ENCODE measurements around the gene TRIP12. TPM values are rescaled to one million over a fixed set of nuclear protein-coding genes. Genes with fewer than 3 reads are reported as not detected.

Gene TRIP12
- total and polyA plus RNA-seq, 2 donors (not counting 3 experiments of a cell fraction or from before 2014, with no cell fraction given), result 53.8 to 278 TPM

DNA sequence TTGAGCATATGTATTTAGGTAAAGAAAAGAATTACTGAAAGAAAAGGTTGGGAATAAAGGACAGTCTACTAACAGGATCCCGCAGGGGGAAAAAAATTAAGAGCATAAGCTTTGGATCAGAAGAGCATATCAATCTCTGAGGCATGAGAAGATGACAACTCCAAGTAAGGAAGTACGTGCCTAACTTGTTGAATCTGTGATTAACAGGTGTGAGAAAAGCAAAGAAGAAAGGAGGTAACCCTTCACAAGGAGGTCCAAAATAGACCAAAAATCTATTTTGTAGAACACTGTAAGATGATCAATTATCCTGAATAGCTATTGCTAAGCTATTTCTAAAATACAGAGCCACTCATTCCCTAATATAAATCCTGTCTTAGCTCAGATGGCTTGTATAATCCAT, 32.8 kb downstream of the TRIP12 start:
- intact Hi-C loops (cut with micrococcal nuclease) (no loop called here), dilution Hi-C loops (cut with MboI; ENCODE audit: extremely low pct_ligation_motif_present, low sequenced_read_pairs) (no loop called here)
- BruUV-seq (replicated peaks), result no TSS peak
- no peak overlapping the region for H3K9ac ChIP-seq (replicated peaks; ENCODE audit: extremely low read depth, insufficient read depth, low read length)
- no peak overlapping the region for H3K27ac ChIP-seq (ENCODE audit: insufficient read depth, low read depth, low read length)
- ChIA-PET POLR2A (no interaction called here), CTCF (no interaction called here)
- TF ChIP-seq, protein P1, sequence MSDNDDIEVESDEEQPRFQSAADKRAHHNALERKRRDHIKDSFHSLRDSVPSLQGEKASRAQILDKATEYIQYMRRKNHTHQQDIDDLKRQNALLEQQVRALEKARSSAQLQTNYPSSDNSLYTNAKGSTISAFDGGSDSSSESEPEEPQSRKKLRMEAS (IDR thresholded peaks at IDR 0.05; ENCODE audit: insufficient read depth, insufficient read length), result no peak
- no peak for TF ChIP-seq FOS (IDR thresholded peaks at IDR 0.05; ENCODE audit: borderline replicate concordance, insufficient read depth, low read length)
- TF ChIP-seq GATA2 (IDR thresholded peaks at IDR 0.05; ENCODE audit: insufficient read depth, insufficient read length, low read depth, low read length), result no peak
- no peak for TF ChIP-seq MYC (IDR thresholded peaks at IDR 0.05; ENCODE audit: low read depth, low read length)
- TF ChIP-seq EZH2 (IDR thresholded peaks at IDR 0.05; ENCODE audit: borderline replicate concordance, low read depth, low read length, severe bottlenecking), result no peak
- no peak for TF ChIP-seq POLR2A (IDR thresholded peaks at IDR 0.05; ENCODE audit: low read depth, low read length)
- peaks cover 15% of the 10 kb centered on the region for H4K20me1 ChIP-seq (replicated peaks; ENCODE audit: control insufficient read depth, extremely low read depth, insufficient read depth, low read length)
- H3K9me3 ChIP-seq (replicated peaks; ENCODE audit: control insufficient read depth, insufficient read depth, low read length), result no peaks in the 10 kb centered on the region
- no peak for DNase-seq (ENCODE audit: low read depth, low spot score)
- peaks cover 95% of the 10 kb centered on the region for H3K79me2 ChIP-seq (ENCODE audit: control insufficient read depth, insufficient read depth, low read length)
- H3K36me3 ChIP-seq (ENCODE audit: control insufficient read depth in 2 of 2, extremely low read depth in 1 of 2, insufficient read depth in 2 of 2, low read length in 2 of 2), result peaks cover 0 to 3% of the 10 kb centered on the region in 2 experiments
- no peaks in the 10 kb centered on the region for H3K9me1 ChIP-seq (replicated peaks; ENCODE audit: control insufficient read depth, extremely low read depth, insufficient read depth, low read length)
- H3K4me1 ChIP-seq (ENCODE audit: control insufficient read depth, extremely low read depth, insufficient read depth, low read length), result peaks cover 2% of the 10 kb centered on the region
- no peaks in the 10 kb centered on the region for H3K27me3 ChIP-seq (ENCODE audit: control insufficient read depth in 2 of 2, insufficient read depth in 2 of 2, low read length in 2 of 2)
- H2AFZ ChIP-seq (ENCODE audit: low read depth, low read length), result no peak overlapping the region
- H3K4me2 ChIP-seq (ENCODE audit: insufficient read depth, low read length), result no peak overlapping the region
- H3K4me3 ChIP-seq (replicated peaks in 1 of 3; ENCODE audit: insufficient read depth in 1 of 3, low read depth in 1 of 3, low read length in 3 of 3), result no peak overlapping the region
- no peak for FAIRE-seq

DNA sequence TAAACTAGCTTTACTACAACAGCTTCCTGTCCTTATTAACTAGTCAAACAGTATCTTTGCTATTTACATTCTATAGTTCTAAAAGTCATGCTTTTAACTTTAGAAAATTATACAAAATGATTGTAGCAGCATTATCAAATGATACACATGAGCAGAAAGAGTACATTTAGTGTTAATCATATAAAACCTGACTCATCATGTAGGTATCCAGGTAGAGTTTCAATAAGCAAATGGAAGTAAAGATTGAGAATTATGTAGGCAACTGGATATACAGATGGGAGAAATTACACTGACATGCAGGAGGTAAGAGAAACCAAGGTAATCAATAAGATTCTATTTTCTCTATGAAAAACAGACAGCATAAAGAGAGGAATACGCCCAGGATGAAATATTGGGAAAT, 33.8 kb downstream of the TRIP12 start:
- intact Hi-C loops (cut with micrococcal nuclease) (no loop called here), dilution Hi-C loops (cut with MboI; ENCODE audit: extremely low pct_ligation_motif_present, low sequenced_read_pairs) (no loop called here)
- peaks cover 94% of the 10 kb centered on the region for H3K79me2 ChIP-seq (ENCODE audit: control insufficient read depth, insufficient read depth, low read length)
- H3K4me2 ChIP-seq (ENCODE audit: insufficient read depth, low read length), result no peak overlapping the region
- ChIA-PET POLR2A (no interaction called here), CTCF (interaction anchor here (1.7 kb wide), 1 partner anchor 87 kb away, joined by 5 read pairs; no protein-coding TSS in a partner anchor)
- H3K9ac ChIP-seq (replicated peaks; ENCODE audit: extremely low read depth, insufficient read depth, low read length), result no peak overlapping the region
- no peak overlapping the region for H3K27ac ChIP-seq (ENCODE audit: insufficient read depth, low read depth, low read length)
- no peaks in the 10 kb centered on the region for H3K9me1 ChIP-seq (replicated peaks; ENCODE audit: control insufficient read depth, extremely low read depth, insufficient read depth, low read length)
- DNase-seq (ENCODE audit: low read depth, low spot score) (no peak), FAIRE-seq (no peak)
- peaks cover 2% of the 10 kb centered on the region for H3K4me1 ChIP-seq (ENCODE audit: control insufficient read depth, extremely low read depth, insufficient read depth, low read length)
- peaks cover 17% of the 10 kb centered on the region for H4K20me1 ChIP-seq (replicated peaks; ENCODE audit: control insufficient read depth, extremely low read depth, insufficient read depth, low read length)
- H3K36me3 ChIP-seq (ENCODE audit: control insufficient read depth in 2 of 2, extremely low read depth in 1 of 2, insufficient read depth in 2 of 2, low read length in 2 of 2), result peaks cover 0 to 2% of the 10 kb centered on the region in 2 experiments
- no peaks in the 10 kb centered on the region for H3K27me3 ChIP-seq (ENCODE audit: control insufficient read depth in 2 of 2, insufficient read depth in 2 of 2, low read length in 2 of 2)
- no peak overlapping the region for H2AFZ ChIP-seq (ENCODE audit: low read depth, low read length)
- TF ChIP-seq GATA2 (IDR thresholded peaks at IDR 0.05; ENCODE audit: insufficient read depth, insufficient read length, low read depth, low read length) (no peak), POLR2AphosphoS5 (IDR thresholded peaks at IDR 0.05; ENCODE audit: insufficient read depth, low read depth, low read length) (no peak), MYC (IDR thresholded peaks at IDR 0.05; ENCODE audit: low read depth, low read length) (no peak), JUN (IDR thresholded peaks at IDR 0.05; ENCODE audit: borderline replicate concordance, insufficient read depth, insufficient read length, low read depth) (no peak), EZH2 (IDR thresholded peaks at IDR 0.05; ENCODE audit: borderline replicate concordance, low read depth, low read length, severe bottlenecking) (no peak), POLR2A (IDR thresholded peaks at IDR 0.05; ENCODE audit: low read depth, low read length) (no peak), FOS (IDR thresholded peaks at IDR 0.05; ENCODE audit: borderline replicate concordance, insufficient read depth, low read length) (no peak)
- TF ChIP-seq, protein P2, sequence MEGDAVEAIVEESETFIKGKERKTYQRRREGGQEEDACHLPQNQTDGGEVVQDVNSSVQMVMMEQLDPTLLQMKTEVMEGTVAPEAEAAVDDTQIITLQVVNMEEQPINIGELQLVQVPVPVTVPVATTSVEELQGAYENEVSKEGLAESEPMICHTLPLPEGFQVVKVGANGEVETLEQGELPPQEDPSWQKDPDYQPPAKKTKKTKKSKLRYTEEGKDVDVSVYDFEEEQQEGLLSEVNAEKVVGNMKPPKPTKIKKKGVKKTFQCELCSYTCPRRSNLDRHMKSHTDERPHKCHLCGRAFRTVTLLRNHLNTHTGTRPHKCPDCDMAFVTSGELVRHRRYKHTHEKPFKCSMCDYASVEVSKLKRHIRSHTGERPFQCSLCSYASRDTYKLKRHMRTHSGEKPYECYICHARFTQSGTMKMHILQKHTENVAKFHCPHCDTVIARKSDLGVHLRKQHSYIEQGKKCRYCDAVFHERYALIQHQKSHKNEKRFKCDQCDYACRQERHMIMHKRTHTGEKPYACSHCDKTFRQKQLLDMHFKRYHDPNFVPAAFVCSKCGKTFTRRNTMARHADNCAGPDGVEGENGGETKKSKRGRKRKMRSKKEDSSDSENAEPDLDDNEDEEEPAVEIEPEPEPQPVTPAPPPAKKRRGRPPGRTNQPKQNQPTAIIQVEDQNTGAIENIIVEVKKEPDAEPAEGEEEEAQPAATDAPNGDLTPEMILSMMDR (IDR thresholded peaks at IDR 0.05; ENCODE audit: extremely low read depth in 1 of 2, insufficient read depth in 1 of 2, low read depth in 1 of 2, low read length in 2 of 2), result no peak
- TF ChIP-seq, protein P1 (IDR thresholded peaks at IDR 0.05; ENCODE audit: insufficient read depth, insufficient read length), result no peak
- no peaks in the 10 kb centered on the region for H3K9me3 ChIP-seq (replicated peaks; ENCODE audit: control insufficient read depth, insufficient read depth, low read length)
- no TSS peak for BruUV-seq (replicated peaks)
- no peak overlapping the region for H3K4me3 ChIP-seq (replicated peaks in 1 of 3; ENCODE audit: insufficient read depth in 1 of 3, low read depth in 1 of 3, low read length in 3 of 3)
